Measurements from ENCODE around the gene CYP26A1.

The CYP26A1 gene

GRCh38 chr10:93125966-93126365 lies 52.3 kb downstream of the CYP26A1 start:
- no peak for DNase-seq
- intact Hi-C loops (cut with DNase I; ENCODE audit: low total_unique reads), result no loop called here
- H3K9me3 ChIP-seq, result peaks cover 0 to 19% (median 8%) of the 10 kb centered on the region in 3 donors
- no peaks in the 10 kb centered on the region for H3K27me3 ChIP-seq
- TF ChIP-seq CTCF (IDR thresholded peaks at IDR 0.05), result no peak
- H3K4me3 ChIP-seq, result no peak overlapping the region
- H3K27ac ChIP-seq, result no peak overlapping the region
- no peaks in the 10 kb centered on the region for H3K4me1 ChIP-seq
- no peaks in the 10 kb centered on the region for H3K36me3 ChIP-seq

GRCh38 chr10:93126483-93127052 lies 52.9 kb downstream of the CYP26A1 start:
- Histone ChIP-seq H3K4me1 (no peaks in the 10 kb centered on the region), H3K4me3 (no peak overlapping the region), H3K9me3 (peaks cover 0 to 19% (median 8%) of the 10 kb centered on the region in 3 donors), H3K27ac (no peak overlapping the region), H3K36me3 (no peaks in the 10 kb centered on the region), H3K27me3 (no peaks in the 10 kb centered on the region)
- intact Hi-C loops (cut with DNase I; ENCODE audit: low total_unique reads), result no loop called here
- no peak for DNase-seq
- TF ChIP-seq CTCF (IDR thresholded peaks at IDR 0.05), result no peak

Measured in tibial artery (tissue), 4 donors.